Endothelial cell of umbilical vein (primary cell): Measurements from ENCODE around the gene ETS1. TPM values are rescaled to one million over a fixed set of nuclear protein-coding genes. Genes with fewer than 3 reads are reported as not detected.

Experiments
- BruUV-seq: library from RNA; stranded (reverse); fragments of 400-500 nt; replicated peaks from 2 replicates; lab custom pipeline; 2021; lab: Mats Ljungman, UMichigan
- CTCF ChIA-PET: fragments of 300-600, 350-600 bp; sonication (Branson Sonifier 250); formaldehyde crosslinking; loops from one replicate; lab custom pipeline; 2021; ENCODE audit warnings: antibody characterized with exemption, inconsistent platforms; lab: Charles Lee
- POLR2A ChIA-PET: fragments of 300-600, 350-600 bp; sonication (Branson Sonifier 250); formaldehyde crosslinking; loops from one replicate; lab custom pipeline; 2021; ENCODE audit warnings: antibody characterized with exemption, inconsistent platforms; lab: Charles Lee
- DNase-seq: peaks from one replicate; pipeline ENCODE4 v3.0.0-alpha.2; 2011; ENCODE audit warnings: low read depth, low spot score
- FAIRE-seq: peaks from 2 replicates; lab custom pipeline; 2011; peaks lifted over from hg19 to GRCh38; lab: Jason Lieb, UNC
- H2AFZ ChIP-seq: 2 replicates; pipeline ENCODE4 v1.6.0; 2012; ENCODE audit warnings: low read depth, low read length, control low read depth, inconsistent platforms
- H3K27ac ChIP-seq: 2 replicates; pipeline ENCODE4 v1.5.1; 2011; ENCODE audit warnings: low read depth, mild to moderate bottlenecking, control low read depth, low read length, moderate library complexity; ENCODE audit not compliant: insufficient read depth
- H3K27me3 ChIP-seq, 2 experiments: 2 replicates each; pipeline versions ENCODE4 v1.6.0 to v1.6.1; 2011; ENCODE audit warnings: low read length in 2 of 2, mixed read lengths in 1 of 2; ENCODE audit not compliant: control insufficient read depth in 2 of 2, insufficient read depth in 2 of 2
- H3K36me3 ChIP-seq, 2 experiments: 2 replicates in 1 of 2; 3 replicates in 1 of 2; pipeline ENCODE4 v1.5.1; 2011; ENCODE audit warnings: low read length in 2 of 2, mild to moderate bottlenecking in 1 of 2, moderate library complexity in 1 of 2; ENCODE audit not compliant: control insufficient read depth in 2 of 2, insufficient read depth in 2 of 2; ENCODE audit errors: extremely low read depth in 1 of 2
- H3K4me1 ChIP-seq: 3 replicates; pipeline ENCODE4 v1.5.1; 2011; ENCODE audit warnings: mild to moderate bottlenecking, low read length; ENCODE audit not compliant: control insufficient read depth, insufficient read depth; ENCODE audit errors: extremely low read depth
- H3K4me2 ChIP-seq: 2 replicates; pipeline ENCODE4 v1.6.1; 2011; ENCODE audit warnings: low read length, control low read depth, mixed read lengths; ENCODE audit not compliant: insufficient read depth
- H3K4me3 ChIP-seq, 3 experiments: fragments of 200-600 bp in 1 of 3; sonication (generic), shearing (Covaris generic) in 1 of 3; replicated peaks in 1 of 3; 2 replicates each; pipeline ENCODE4 v1.5.1; 2011 to 2016; ENCODE audit warnings: control low read depth in 3 of 3, low read length in 3 of 3, mild to moderate bottlenecking in 2 of 3, inconsistent platforms in 1 of 3, low read depth in 1 of 3, moderate library complexity in 1 of 3; ENCODE audit not compliant: insufficient read depth in 1 of 3
- H3K79me2 ChIP-seq: 2 replicates; pipeline ENCODE4 v1.6.0; 2012; ENCODE audit warnings: low read length, inconsistent platforms; ENCODE audit not compliant: control insufficient read depth, insufficient read depth
- H3K9ac ChIP-seq: replicated peaks from 2 replicates; pipeline ENCODE3; 2011; ENCODE audit warnings: low read length, control low read depth; ENCODE audit not compliant: insufficient read depth; ENCODE audit errors: extremely low read depth
- H3K9me1 ChIP-seq: replicated peaks from 3 replicates; pipeline ENCODE4 v1.6.0; 2011; ENCODE audit warnings: mild to moderate bottlenecking, low read length; ENCODE audit not compliant: control insufficient read depth, insufficient read depth; ENCODE audit errors: extremely low read depth
- H3K9me3 ChIP-seq: replicated peaks from 2 replicates; pipeline ENCODE4 v1.5.1; 2012; ENCODE audit warnings: low read length, inconsistent platforms; ENCODE audit not compliant: control insufficient read depth, insufficient read depth
- H4K20me1 ChIP-seq: replicated peaks from 2 replicates; pipeline ENCODE3; 2011; ENCODE audit warnings: mild to moderate bottlenecking, low read length; ENCODE audit not compliant: control insufficient read depth, insufficient read depth; ENCODE audit errors: extremely low read depth
- EZH2 ChIP-seq: IDR thresholded peaks from 2 replicates; pipeline ENCODE4 v1.6.1; 2012; ENCODE audit warnings: borderline replicate concordance, low read depth, mild to moderate bottlenecking, moderate library complexity, low read length, inconsistent platforms; ENCODE audit not compliant: severe bottlenecking
- JUN ChIP-seq: IDR thresholded peaks from 2 replicates; pipeline ENCODE4 v1.6.1; 2011; ENCODE audit warnings: borderline replicate concordance, low read depth; ENCODE audit not compliant: insufficient read length, insufficient read depth
- MYC ChIP-seq: IDR thresholded peaks from one replicate; pipeline ENCODE4 v1.6.1; 2011; ENCODE audit warnings: mild to moderate bottlenecking, low read depth, low read length
- POLR2AphosphoS5 ChIP-seq: IDR thresholded peaks from 2 replicates; pipeline ENCODE4 v1.6.1; 2012; ENCODE audit warnings: low read depth, mild to moderate bottlenecking, control low read depth, low read length, moderate library complexity; ENCODE audit not compliant: insufficient read depth
- dilution Hi-C: fragments of 300-500 bp; cut with MboI; formaldehyde crosslinking; loops from one replicate; pipeline ENCODE4 v1.15.0; 2019; ENCODE audit warnings: low sequenced_read_pairs; ENCODE audit not compliant: extremely low pct_ligation_motif_present
- intact Hi-C: fragments of 100-400 bp; cut with micrococcal nuclease; formaldehyde crosslinking; loops from one replicate; pipeline ENCODE4 v1.10.0; 2022
- polyA plus RNA-seq, 4 experiments: library from polyadenylated mRNA; depleted of rRNA in 3 of 4; stranded (reverse) in 3 of 4; unstranded in 1 of 4; fragments of >200 nt; gene quantifications; 2 replicates each; pipeline versions ENCODE4 v1.2.1 to v1.2.3, GENCODE V29; 2011 to 2012; ENCODE audit warnings: missing spikeins in 1 of 4
- total RNA-seq: library from RNA; stranded (reverse); gene quantifications from 2 replicates; pipeline ENCODE4 v1.2.3, GENCODE V29; 2021
- TF ChIP-seq, protein P1 (sequence below): IDR thresholded peaks from 2 replicates; pipeline ENCODE4 v1.6.1; 2011; ENCODE audit not compliant: insufficient read depth, insufficient read length

The ETS1 gene
- total and polyA plus RNA-seq, 2 donors (not counting 3 experiments of a cell fraction or from before 2014, with no cell fraction given): 34.2 to 115 TPM

DNA sequence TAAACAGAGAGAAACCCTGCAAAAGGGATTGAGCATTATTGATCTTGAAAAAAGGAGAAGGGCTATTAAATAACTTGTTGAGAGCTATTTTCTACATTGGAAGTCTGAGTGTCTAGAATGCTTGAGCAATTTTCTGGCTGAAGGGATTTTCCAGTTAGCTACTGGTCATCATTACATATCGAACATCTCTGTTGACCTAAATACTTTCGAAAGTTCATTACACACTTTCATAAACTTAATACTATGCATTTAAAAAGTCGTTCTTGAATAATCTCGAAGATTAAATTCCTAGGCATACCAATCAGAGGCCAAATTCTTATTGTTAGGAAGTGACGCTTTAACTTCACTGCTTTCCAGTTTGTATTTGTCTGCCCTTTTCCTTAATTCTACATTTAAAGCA, 13.7 kb downstream of the ETS1 start:
- BruUV-seq: no TSS peak
- no peak overlapping the region for H3K4me3 ChIP-seq
- FAIRE-seq (no peak), DNase-seq (no peak)
- no peak overlapping the region for H3K27ac ChIP-seq
- H2AFZ ChIP-seq: no peak overlapping the region
- dilution Hi-C loops (no loop called here), intact Hi-C loops (no loop called here)
- H3K4me1 ChIP-seq: peaks cover 28% of the 10 kb centered on the region
- ChIA-PET POLR2A (no interaction called here), CTCF (interaction anchor here (1.0 to 2.5 kb wide), 5 partner anchors 14 to 48 kb away, joined by 3 to 14 read pairs (median 4); partner anchors contain the start of gene ETS1)
- no peaks in the 10 kb centered on the region for H3K9me3 ChIP-seq
- H3K36me3 ChIP-seq: no peaks in the 10 kb centered on the region
- H3K4me2 ChIP-seq: no peak overlapping the region
- H3K27me3 ChIP-seq: no peaks in the 10 kb centered on the region
- no peaks in the 10 kb centered on the region for H3K79me2 ChIP-seq
- H3K9ac ChIP-seq: no peak overlapping the region
- H4K20me1 ChIP-seq: no peaks in the 10 kb centered on the region
- TF ChIP-seq, protein P1, sequence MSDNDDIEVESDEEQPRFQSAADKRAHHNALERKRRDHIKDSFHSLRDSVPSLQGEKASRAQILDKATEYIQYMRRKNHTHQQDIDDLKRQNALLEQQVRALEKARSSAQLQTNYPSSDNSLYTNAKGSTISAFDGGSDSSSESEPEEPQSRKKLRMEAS: no peak
- TF ChIP-seq EZH2 (no peak), JUN (no peak), MYC (no peak), POLR2AphosphoS5 (no peak)
- no peaks in the 10 kb centered on the region for H3K9me1 ChIP-seq

DNA sequence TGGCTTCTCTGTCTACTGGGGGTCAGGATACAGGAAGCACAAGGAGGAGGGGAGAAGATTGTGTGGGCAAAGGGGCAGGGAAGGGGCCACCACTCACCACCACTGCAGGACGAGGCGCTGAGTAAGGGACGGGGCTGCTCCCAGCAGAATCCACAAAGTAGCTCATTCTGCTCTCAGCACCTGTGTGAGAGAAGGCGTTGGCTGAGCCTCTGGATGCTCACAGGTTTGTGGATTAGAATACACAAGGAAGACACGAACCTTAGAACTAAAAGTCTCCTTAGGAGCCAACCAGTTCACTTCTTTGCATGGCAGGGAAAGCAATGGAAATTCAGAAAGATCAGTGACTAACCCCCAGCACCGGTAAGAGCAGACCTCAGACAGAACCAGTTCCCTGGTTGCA, 14.4 kb downstream of the ETS1 start:
- POLR2A ChIA-PET: no interaction called here

More for the DNA sequence above, 14.4 kb downstream of the ETS1 start:
- dilution Hi-C loops (no loop called here), intact Hi-C loops (no loop called here)
- CTCF ChIA-PET: interaction anchor here (2.2 to 2.5 kb wide), 2 partner anchors 14 to 18 kb away, joined by 5 to 14 read pairs; partner anchors contain the start of gene ETS1
- no peak overlapping the region for H3K9ac ChIP-seq
- H3K36me3 ChIP-seq: no peaks in the 10 kb centered on the region
- H3K9me1 ChIP-seq: no peaks in the 10 kb centered on the region
- no peak for FAIRE-seq
- H2AFZ ChIP-seq: no peak overlapping the region
- H3K27ac ChIP-seq: no peak overlapping the region
- peaks cover 28% of the 10 kb centered on the region for H3K4me1 ChIP-seq
- no peak overlapping the region for H3K4me3 ChIP-seq
- BruUV-seq: no TSS peak
- no peak for DNase-seq
- H3K4me2 ChIP-seq: no peak overlapping the region
- H4K20me1 ChIP-seq: no peaks in the 10 kb centered on the region
- H3K27me3 ChIP-seq: no peaks in the 10 kb centered on the region
- H3K79me2 ChIP-seq: no peaks in the 10 kb centered on the region
- H3K9me3 ChIP-seq: no peaks in the 10 kb centered on the region
- TF ChIP-seq POLR2AphosphoS5: no peak
